OCI-LY7 (cell line): ENCODE data around the gene CTNND2. TPM values are rescaled to one million over a fixed set of nuclear protein-coding genes. Genes with fewer than 3 reads are reported as not detected.

Source experiments
- BruUV-seq: library from RNA; stranded (reverse); fragments of 400-500 nt; replicated peaks from 2 replicates; lab custom pipeline; 2021; lab: Mats Ljungman, UMichigan
- CTCF ChIA-PET: fragments of 300-600 bp; sonication (Branson Sonifier 250); formaldehyde crosslinking; loops from one replicate; lab custom pipeline; 2022; ENCODE audit warnings: antibody characterized with exemption; ENCODE audit not compliant: unreplicated experiment; lab: Charles Lee
- POLR2A ChIA-PET: fragments of 300-600 bp; sonication (Branson Sonifier 250); formaldehyde crosslinking; loops from one replicate; lab custom pipeline; 2022; ENCODE audit warnings: antibody characterized with exemption; lab: Charles Lee
- DNase-seq: peaks from one replicate; pipeline ENCODE4 v3.0.0-alpha.2; 2015; ENCODE audit warnings: low spot score
- H2AFZ ChIP-seq: fragments of 200-600 bp; sonication (generic), shearing (Covaris generic); 2 replicates; pipeline ENCODE4 v1.6.1; 2014; ENCODE audit warnings: mild to moderate bottlenecking, antibody characterized with exemption, low read length, moderate library complexity
- H3K27ac ChIP-seq: fragments of 200-600 bp; sonication (generic); 2 replicates; pipeline ENCODE4 v1.5.1; 2014; ENCODE audit warnings: mixed run types, low read depth, mild to moderate bottlenecking, moderate library complexity, low read length, inconsistent platforms; ENCODE audit not compliant: poor library complexity, severe bottlenecking
- H3K36me3 ChIP-seq: fragments of 200-600 bp; sonication (generic); 2 replicates; pipeline ENCODE4 v1.6.1; 2014; ENCODE audit warnings: mild to moderate bottlenecking, antibody characterized with exemption, low read length, moderate library complexity, mixed read lengths; ENCODE audit not compliant: insufficient read depth
- H3K4me1 ChIP-seq: fragments of 200-600 bp; sonication (generic); 2 replicates; pipeline ENCODE4 v1.5.1; 2014; ENCODE audit warnings: mild to moderate bottlenecking, low read length; ENCODE audit not compliant: insufficient read depth, poor library complexity, severe bottlenecking
- H3K4me2 ChIP-seq: fragments of 200-600 bp; sonication (generic); 2 replicates; pipeline ENCODE4 v1.6.1; 2014; ENCODE audit warnings: mild to moderate bottlenecking, low read length
- H3K4me3 ChIP-seq: fragments of 200-600 bp; sonication (generic); 2 replicates; pipeline ENCODE4 v1.5.1; 2014; ENCODE audit warnings: mild to moderate bottlenecking, low read depth, low read length; ENCODE audit not compliant: poor library complexity, severe bottlenecking
- H3K79me2 ChIP-seq: fragments of 200-600 bp; sonication (generic); 2 replicates; pipeline ENCODE4 v1.6.1; 2016; ENCODE audit warnings: low read depth, mild to moderate bottlenecking, low read length, moderate library complexity, mixed read lengths; ENCODE audit not compliant: insufficient read depth
- H3K9me2 ChIP-seq: fragments of 200-600 bp; sonication (generic); 2 replicates; pipeline ENCODE4 v1.6.1; 2016; ENCODE audit warnings: mild to moderate bottlenecking, low read length, mixed read lengths; ENCODE audit not compliant: insufficient read depth
- H3K9me3 ChIP-seq: fragments of 200-600 bp; sonication (generic); 2 replicates; pipeline ENCODE4 v1.6.1; 2014; ENCODE audit warnings: mild to moderate bottlenecking, mixed run types, low read length, mixed read lengths
- H4K20me1 ChIP-seq: fragments of 200-600 bp; sonication (generic); 2 replicates; pipeline ENCODE4 v1.6.1; 2014; ENCODE audit warnings: mild to moderate bottlenecking, antibody characterized with exemption, low read length, moderate library complexity, mixed read lengths; ENCODE audit not compliant: insufficient read depth
- CTCF ChIP-seq: fragments of 200-600 bp; sonication (generic); conservative IDR thresholded peaks from 2 replicates; pipeline ENCODE4 v1.5.1; 2014; ENCODE audit warnings: mild to moderate bottlenecking, antibody characterized with exemption, low read length, moderate library complexity, mixed read lengths
- EZH2phosphoT487 ChIP-seq: fragments of 200-600 bp; sonication (generic); IDR thresholded peaks from 2 replicates; pipeline ENCODE4 v1.6.1; 2018; ENCODE audit warnings: low read depth, borderline replicate concordance, mild to moderate bottlenecking, mixed run types, antibody characterized with exemption, low read length, moderate library complexity, mixed read lengths
- intact Hi-C: fragments of 100-400 bp; cut with micrococcal nuclease; formaldehyde crosslinking; loops from one replicate; pipeline ENCODE4 v1.10.0; 2022; ENCODE audit not compliant: unreplicated experiment
- total RNA-seq, 2 experiments: library from RNA; depleted of rRNA in 1 of 2; stranded (reverse); fragments of >200 nt in 1 of 2; shearing (Covaris generic) in 1 of 2; gene quantifications; 2 replicates each; pipeline ENCODE4 v1.2.3, GENCODE V29; 2014 to 2022

Gene CTNND2
- total RNA-seq, 2 experiments from 2014 or later: not detected

GRCh38 chr5:11268891-11269290 lies 635.4 kb downstream of the CTNND2 start:
- intact Hi-C loops: loop anchor here (10.0 kb wide), 1 partner anchor 226 kb away; no protein-coding TSS in a partner anchor

GRCh38 chr5:11266331-11266730 lies 637.9 kb downstream of the CTNND2 start:
- CTCF ChIA-PET: no interaction called here

More at GRCh38 chr5:11268891-11269290, 635.4 kb downstream of the CTNND2 start:
- no peaks in the 10 kb centered on the region for H3K4me1 ChIP-seq
- no peaks in the 10 kb centered on the region for H3K36me3 ChIP-seq
- CTCF ChIA-PET: no interaction called here
- H2AFZ ChIP-seq: no peak overlapping the region
- H3K4me2 ChIP-seq: no peak overlapping the region
- TF ChIP-seq CTCF (no peak), EZH2phosphoT487 (no peak)
- H3K9me3 ChIP-seq: no peaks in the 10 kb centered on the region
- H4K20me1 ChIP-seq: no peaks in the 10 kb centered on the region
- POLR2A ChIA-PET: no interaction called here
- no peak overlapping the region for H3K4me3 ChIP-seq
- no peak for DNase-seq
- BruUV-seq: no TSS peak
- no peaks in the 10 kb centered on the region for H3K79me2 ChIP-seq
- H3K27ac ChIP-seq: no peak overlapping the region
- no peaks in the 10 kb centered on the region for H3K9me2 ChIP-seq

More at GRCh38 chr5:11266331-11266730, 637.9 kb downstream of the CTNND2 start:
- BruUV-seq: no TSS peak
- TF ChIP-seq CTCF (no peak), EZH2phosphoT487 (no peak)
- Histone ChIP-seq H3K27ac (no peak overlapping the region), H3K9me3 (no peaks in the 10 kb centered on the region), H3K9me2 (no peaks in the 10 kb centered on the region), H3K4me1 (no peaks in the 10 kb centered on the region), H3K4me2 (no peak overlapping the region), H3K79me2 (no peaks in the 10 kb centered on the region), H3K4me3 (no peak overlapping the region), H4K20me1 (no peaks in the 10 kb centered on the region), H2AFZ (no peak overlapping the region), H3K36me3 (no peaks in the 10 kb centered on the region)
- intact Hi-C loops: loop anchor here (10.0 kb wide), 1 partner anchor 228 kb away; no protein-coding TSS in a partner anchor
- DNase-seq: no peak
- POLR2A ChIA-PET: no interaction called here
